NCI-H1092 (cell line): Measurements from ENCODE around the gene AFDN.

ENCODE experiments used
- DNase-seq: peaks from one replicate; lab custom pipeline; 2025; lab: John Stamatoyannopoulos, UW

Gene AFDN

DNA sequence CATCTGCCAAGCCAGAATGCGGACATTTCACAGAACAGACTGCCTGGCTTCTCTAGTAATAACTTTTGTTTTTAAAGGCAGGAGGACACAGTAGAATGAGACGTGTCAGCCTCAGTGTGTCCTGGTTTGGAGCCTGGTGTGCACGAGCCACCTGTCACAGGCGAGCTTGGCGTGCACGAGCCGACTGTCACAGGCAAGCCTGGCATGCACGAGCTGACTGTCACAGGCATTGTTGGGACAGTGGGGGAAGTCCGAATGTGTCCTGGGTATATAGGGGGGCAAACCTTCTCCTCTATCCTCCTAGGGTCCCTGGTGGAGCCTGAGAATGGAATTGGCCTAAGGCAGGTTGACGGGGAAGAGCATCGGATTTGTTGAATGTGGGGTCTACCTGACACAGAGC lies 178.2 kb downstream of the AFDN start:
- no peak for DNase-seq

DNA sequence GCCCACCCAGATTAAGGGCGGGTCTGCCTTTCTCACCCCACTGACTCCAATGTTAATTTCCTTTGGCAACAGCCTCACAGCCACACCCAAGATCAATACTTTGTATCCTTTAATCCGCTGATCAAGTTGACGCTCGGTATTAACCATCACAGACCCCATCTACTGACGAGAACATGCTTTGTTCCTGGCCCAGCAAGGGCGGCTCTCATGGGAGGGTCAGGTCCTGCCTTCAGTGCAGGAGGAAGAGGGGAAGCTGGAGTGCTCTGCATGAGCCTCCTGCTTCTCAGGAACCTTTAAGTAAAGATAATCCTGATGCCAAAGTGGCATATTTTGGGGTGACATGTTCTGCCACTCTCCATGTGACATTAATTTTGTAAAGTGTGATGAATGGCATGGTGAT lies 179.1 kb downstream of the AFDN start:
- no peak for DNase-seq

DNA sequence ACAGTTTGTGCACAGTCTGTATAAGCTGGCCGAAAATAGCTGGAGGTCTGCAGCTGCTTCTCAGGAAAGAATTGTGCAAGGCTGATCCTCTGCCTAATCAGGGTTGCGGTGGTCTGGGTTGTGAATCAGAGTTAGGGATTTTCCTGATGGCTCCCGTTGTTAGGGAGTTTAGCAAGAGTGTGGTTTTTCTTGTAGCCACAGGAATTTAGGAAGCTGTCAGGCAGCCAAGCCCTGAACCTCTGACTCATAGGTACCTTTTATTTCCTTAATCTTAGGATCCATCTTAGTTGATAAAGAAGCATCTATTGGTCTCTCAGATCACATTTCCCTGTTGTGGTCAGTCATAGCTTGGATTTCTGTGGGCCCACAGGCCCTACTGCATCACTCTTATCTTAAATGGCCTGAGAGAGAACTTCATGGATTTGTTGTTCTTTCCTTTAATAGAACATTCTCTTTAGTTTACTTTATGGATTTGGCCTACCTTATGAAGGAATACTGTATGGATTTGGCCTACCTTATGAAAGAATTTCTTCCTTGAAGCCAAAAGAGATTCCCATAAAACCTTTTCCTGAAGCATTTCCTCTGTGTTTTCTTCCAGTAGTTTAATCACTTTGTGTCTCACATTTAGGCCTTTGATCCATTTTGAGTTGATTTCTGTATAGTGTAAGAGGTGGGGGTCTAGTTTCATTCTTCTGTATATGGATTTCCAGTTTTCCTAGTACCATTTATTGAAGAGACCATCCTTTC lies 181.1 kb downstream of the AFDN start:
- DNase-seq = no peak

DNA sequence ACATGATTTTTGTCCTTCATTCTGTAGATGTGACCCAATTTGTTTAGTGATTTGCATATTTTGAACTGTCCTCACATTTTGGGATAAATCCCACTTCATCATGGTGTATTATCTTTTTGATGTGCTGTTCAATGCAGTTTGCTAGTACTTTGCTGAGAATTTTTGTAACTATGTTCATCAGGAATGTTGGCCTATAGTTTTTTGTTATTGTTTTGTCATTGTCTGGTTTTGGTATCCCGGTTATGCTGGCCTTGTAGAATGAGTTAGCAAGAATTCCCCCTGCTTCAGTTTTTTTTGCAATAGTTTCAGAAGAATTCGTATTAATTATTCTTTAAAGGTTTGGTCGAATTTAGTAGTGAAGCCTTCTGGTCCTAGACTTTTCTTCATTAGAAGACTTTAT lies 182.6 kb downstream of the AFDN start:
- DNase-seq = no peak

DNA sequence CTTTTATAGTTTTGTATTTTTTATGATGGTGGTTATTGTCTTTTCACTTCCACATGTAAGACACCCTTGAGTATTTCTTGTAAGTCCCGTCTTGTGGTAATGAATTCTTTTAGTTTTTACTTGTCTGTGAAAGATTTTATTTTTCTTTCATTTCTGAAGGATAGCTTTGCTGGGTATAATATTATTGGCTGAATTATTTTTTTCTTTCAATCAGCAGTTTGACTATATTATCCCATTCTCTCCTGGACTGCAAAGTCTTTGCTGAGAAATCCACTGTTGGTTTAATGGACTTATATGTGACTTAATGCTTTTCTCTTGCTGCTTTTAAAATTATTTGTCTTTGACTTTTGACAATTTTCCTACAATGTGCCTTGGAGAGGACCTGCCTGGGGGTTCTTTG lies 184.6 kb downstream of the AFDN start:
- no peak for DNase-seq

DNA sequence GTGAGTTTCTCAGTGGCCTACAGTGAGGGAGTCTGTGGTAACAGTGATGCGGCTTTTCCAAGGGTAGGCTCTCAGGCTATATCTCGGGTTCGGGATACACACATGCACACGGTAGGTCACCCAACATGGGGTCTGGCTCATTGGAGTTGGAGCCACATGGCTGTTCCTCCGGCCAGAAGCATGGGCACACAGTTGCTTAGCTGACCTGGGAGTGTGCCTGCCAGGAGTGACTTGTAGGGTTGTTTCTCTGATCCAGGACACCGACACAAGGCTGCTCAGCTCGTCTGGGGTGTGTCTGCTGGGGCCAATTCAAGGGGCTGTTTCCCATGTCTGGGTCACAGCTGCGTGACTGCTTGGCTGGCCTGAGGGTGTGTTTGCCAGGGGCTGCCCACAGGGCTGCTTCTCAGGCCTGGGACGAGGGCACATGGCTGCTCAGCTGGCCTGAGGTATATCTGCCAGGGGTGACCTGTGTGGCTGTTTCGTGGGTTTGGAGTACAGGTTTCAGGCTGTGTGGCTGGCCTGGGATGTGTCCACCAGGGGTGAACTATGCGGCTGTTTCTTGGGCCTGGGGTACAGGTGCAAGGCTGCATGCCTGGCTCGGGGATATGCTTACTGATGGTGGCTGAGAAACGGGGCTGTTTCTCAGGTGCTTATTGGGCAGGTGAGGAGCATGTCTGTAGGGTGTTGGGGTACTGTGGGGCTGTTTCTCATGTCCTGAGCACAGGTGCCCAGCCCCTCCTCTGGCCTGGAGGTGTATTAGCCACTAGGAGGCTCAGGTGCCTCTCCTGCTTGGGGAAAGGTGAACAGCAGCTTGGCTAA lies 185.9 kb downstream of the AFDN start:
- no peak for DNase-seq

DNA sequence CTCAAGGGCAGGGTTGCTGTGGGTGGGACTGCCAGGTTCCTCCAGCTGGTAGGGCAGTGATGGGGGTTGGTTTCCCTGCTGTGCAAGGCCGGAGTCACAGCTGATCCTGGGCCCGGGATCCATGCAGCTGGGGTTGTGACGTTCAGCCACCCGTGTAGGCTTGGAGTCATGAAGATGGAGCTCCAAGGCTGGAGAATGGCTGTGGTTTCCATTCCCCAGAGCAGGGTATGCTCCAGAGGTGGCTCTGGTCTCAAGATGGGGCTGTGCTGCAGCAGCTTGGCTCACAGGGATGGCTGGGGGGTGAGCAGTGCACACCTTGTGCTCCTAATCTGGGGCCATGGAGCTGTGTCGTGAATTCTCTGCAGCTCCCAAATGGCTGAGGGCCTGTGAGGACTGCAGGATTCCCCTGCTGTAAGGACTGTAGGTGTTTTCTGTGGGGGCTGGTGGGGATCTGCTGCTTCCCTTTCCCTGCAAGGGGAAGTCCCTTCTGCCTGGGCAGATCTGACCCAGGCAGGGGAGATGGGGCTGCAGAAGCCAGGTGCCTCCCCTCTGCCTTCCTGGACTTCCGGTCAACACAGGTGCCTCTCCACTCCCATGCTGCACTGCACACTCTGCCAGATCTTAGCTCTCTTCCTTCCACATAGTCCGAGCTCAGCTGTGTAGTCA lies 186.7 kb downstream of the AFDN start:
- no peak for DNase-seq

DNA sequence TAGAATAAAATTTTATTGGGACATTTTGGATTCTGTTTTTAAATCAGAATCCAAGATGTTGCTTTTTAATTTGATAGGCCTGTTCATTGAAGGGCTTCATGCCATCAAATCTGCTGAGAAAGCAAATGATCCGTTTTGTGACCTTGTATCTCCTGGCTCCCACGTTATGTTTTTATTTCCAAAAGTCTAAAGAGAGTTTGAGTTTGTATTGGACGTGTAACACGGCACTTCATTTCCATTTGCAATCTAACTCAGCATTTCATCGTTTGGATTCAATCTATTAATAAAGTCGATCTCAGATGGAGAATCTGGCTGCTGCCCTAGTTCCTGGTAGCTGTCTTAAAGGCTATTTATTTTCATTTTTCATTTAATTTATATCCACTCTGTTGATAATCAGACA lies 187.7 kb downstream of the AFDN start:
- DNase-seq = no peak

DNA sequence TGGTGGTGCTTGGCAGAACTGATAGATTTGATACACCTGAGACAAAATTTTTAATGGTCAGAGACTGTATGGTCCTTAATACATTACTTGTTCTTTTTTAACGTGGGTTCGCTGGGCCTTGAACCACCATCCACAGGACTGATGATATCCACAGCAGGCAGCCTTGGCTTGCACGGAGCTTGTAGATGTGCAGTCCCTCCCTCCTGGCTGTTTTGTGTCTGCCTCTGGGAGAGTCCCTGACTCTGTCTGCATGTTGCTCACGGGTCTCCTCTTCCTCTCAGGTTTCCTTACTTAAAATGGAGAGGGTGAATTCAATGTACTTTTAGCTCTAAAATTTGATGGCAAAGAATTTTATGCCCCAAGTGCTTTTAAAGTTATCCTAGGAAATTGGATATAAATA lies 188.3 kb downstream of the AFDN start:
- no peak for DNase-seq

DNA sequence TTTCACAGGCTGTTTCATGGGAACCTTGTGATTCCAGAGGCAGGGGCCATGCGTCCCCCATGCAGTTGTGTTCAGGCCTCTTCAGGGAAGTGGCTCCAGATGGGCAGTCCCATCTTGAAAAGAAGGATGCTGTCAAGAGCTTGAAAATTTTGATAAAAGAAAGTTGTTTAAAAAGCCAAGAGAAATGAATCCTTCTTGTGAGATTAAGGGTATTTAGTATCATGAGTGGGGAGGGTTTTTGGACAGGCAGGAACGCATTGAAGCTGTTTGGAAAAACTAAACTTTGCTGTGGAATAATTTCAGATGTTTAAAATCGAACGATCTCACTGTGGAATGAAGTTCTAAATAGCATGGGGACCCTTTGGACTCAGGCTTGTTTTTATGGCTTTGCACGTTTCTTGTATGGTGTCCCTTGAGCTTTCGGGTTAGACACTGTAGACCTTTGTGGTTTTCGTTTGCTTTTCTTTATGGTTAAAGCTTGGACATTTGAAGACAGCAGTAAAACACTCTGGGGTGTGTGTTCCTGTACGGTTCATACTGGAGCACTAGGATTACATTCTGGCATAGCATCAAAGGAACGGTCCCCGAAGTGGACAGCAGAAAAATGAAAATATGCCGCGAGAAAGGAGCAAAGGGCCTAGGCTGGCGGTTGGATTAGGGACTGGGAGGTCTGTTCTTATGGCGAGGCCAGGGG lies 188.9 kb downstream of the AFDN start:
- DNase-seq = no peak

DNA sequence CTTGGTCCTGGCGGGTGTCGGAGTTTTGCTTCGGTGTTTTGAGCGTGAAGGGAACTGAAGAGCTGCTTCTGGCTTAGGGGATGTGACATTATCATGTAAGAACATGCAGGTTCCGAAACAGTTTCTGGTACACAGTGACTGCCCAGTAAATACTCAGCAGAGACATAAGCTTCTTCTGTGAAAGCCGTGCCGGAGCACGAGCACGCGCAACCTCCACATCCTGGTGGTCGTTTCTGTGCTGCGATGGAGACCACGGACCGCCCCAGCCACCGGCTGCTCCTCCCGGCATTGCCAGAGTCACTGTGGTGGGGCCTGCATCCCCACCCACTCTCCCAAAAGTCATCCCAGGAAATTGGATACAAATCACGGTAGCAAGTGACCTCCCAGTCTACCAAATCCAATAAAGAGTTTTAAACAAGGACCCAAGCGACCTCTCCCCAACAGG lies 189.5 kb downstream of the AFDN start:
- DNase-seq = no peak

DNA sequence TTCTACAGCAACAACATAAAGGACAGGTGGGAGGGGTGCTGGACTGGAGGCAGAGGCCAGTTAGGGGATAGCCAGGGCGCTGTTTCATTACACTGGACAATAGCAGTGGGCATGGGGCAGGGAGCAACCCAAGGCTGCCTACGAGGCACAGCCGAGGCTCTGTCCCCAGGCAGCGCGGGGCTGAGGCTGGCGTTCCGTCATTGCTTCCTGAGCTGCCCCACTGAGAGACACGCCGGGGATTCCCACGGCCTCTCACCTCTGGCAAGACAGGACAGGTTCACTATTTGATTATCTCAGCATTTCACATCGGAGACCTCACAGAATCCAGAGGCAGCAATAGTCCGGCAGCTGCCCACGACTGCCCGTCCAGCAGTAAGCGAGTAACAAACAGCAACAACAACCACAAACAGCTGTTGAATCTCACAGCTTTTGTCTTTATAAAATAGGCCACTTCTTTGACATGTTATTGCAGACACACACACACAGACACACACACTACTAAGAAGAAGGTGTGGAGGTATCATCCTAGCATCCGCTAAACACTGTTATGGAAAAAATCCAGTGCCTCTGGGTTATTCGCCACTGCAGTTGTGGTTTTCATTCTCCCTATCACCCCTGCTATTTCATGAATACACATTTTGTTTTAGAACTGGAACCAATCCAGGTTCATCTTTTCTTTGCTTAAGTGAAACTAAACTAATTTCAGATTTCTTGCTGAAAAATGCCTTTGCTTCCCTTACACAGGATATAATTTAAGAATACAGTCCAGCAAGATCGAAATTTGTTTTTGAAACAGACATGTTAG lies 190.2 kb downstream of the AFDN start:
- DNase-seq = no peak

DNA sequence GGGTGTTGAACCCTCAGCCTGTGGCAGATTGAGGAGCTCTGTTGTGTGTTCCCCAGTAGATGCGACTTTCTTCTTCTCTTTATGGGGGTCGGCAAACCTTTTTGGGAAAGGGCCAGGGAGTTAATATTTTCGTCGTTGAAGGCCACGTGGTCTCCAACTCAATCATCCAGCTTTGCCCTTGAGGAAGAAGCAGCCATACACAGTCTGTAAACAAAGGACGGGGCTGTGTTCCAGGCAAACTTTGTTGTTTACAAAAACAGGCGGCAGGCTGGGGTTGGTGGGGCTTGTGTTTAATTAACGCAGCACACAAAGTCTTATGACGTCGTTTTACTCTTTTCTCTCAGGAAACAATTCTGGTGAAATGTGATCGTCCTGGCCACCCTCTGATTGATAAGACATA lies 190.9 kb downstream of the AFDN start:
- no peak for DNase-seq

DNA sequence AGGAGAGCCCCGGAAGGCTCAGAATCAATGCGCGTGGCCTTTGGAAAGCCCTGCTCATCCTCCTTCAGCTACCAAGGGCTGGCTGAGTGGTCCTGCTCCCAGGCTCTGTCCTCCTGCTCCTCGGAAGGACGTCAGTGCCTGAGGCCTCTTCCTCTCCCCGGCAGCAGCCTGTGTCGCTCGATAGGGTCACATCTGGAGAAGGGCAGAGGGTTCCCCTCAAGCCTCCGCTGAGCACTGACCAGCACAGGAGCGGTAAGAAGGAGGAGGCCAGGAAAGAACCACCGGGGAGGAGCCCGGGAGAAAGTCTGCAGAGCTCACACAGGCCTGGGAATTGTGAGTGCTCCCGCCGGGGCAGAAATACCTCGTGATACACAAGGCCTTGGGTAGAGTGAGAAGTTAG lies 192.0 kb downstream of the AFDN start:
- no peak for DNase-seq

DNA sequence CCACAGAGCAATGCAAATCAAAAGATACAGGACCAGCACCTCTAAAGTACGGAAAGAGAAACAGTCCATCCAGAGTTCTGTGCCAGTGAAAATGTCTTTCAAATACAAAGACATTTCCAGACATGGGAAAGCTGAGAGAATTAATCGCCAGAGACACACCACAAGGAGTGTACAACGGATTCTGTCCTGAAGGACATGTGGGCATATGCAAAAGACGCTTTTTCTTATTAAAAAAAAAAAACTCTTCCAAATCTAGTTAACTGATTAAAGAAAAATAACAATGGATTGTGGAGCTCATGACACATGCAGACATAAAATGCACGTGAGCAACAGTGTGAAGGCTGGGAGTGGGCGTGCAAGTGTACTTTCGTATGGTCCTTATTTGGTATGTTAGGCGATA lies 193.5 kb downstream of the AFDN start:
- DNase-seq = no peak

DNA sequence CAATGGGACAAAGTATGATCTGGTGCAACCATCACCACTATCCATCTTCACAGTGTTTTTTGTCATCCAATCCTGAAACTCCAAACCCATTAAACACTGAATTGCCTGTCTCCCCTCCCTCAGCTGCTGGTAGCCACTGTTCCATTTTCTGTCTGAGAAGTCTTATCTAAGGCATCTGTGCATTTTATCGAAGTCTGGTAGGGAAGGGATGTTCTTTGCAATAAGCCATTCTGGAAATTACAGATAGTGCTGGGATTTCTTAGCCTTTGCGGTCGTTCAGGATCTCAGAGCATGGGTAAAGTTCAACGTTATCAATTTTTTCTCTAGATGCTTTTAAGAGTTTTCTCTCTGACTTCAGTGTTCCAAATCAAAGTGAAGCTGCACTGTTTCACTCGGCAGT lies 194.9 kb downstream of the AFDN start:
- no peak for DNase-seq
